ES-I3 (cell line): ENCODE data around the gene LDB1.
A peak's percentile ranks its signal among the peaks of the same experiment; 100 is the strongest.

Experiments
- H3K36me3 ChIP-seq: 2 replicates; pipeline ENCODE4 v1.6.1; 2013; ENCODE audit warnings: mild to moderate bottlenecking, low read length, control low read depth, moderate library complexity; ENCODE audit not compliant: insufficient read depth
- H3K4me1 ChIP-seq: 2 replicates; pipeline ENCODE4 v1.6.1; 2013; ENCODE audit warnings: mild to moderate bottlenecking, control low read depth, low read length; ENCODE audit not compliant: insufficient read depth
- H3K9ac ChIP-seq: 2 replicates; pipeline ENCODE4 v1.6.1; 2013; ENCODE audit warnings: low read depth, mild to moderate bottlenecking, low read length, moderate library complexity
- H3K9me3 ChIP-seq: 2 replicates; pipeline ENCODE4 v1.6.1; 2013; ENCODE audit warnings: mild to moderate bottlenecking, low read length, moderate library complexity; ENCODE audit not compliant: control insufficient read depth, insufficient read depth

Gene LDB1

GRCh38 chr10:102120142-102120990 lies at the start of gene LDB1:
LDB1 (minus strand) TSS chr10:102120368; CDS start chr10:102120110, 258 bp downstream.
- peaks cover 50% of the 10 kb centered on the region for H3K4me1 ChIP-seq

GRCh38 chr10:102167861-102168260 lies 47.7 kb upstream of the LDB1 start:
- H3K4me1 ChIP-seq, result 0 out of 2 replicates have a peak, but pooled peaks cover 9% of the 10 kb centered on the region
- H3K9ac ChIP-seq, result no peak overlapping the region
- H3K9me3 ChIP-seq, result no peaks in the 10 kb centered on the region
- peaks cover 6% of the 10 kb centered on the region; the same call in 1 of the 2 replicates for H3K36me3 ChIP-seq

More at GRCh38 chr10:102120142-102120990, at the start of gene LDB1:
- Histone ChIP-seq H3K9ac (peak within 1 kb of the TSS; percentile 90), H3K36me3 (no peaks in the 10 kb centered on the region), H3K9me3 (no peaks in the 10 kb centered on the region)

- 0 out of 2 replicates have a peak, but pooled peaks cover 9% of the 10 kb centered on the region for H3K4me1 ChIP-seq
- no peak overlapping the region for H3K9ac ChIP-seq
- peaks cover 40% of the 10 kb centered on the region for H3K36me3 ChIP-seq
- H3K9me3 ChIP-seq, result no peaks in the 10 kb centered on the region
These were observed 43.3 kb upstream of the LDB1 start for GRCh38 chr10:102163342-102163989.

GRCh38 chr10:102159831-102160230 lies 39.7 kb upstream of the LDB1 start:
- Histone ChIP-seq H3K4me1 (0 out of 2 replicates have a peak, but pooled peaks cover 9% of the 10 kb centered on the region), H3K36me3 (peaks cover 56% of the 10 kb centered on the region), H3K9ac (no peak overlapping the region), H3K9me3 (no peaks in the 10 kb centered on the region)

- Histone ChIP-seq H3K4me1 (0 out of 2 replicates have a peak, but pooled peaks cover 9% of the 10 kb centered on the region), H3K9me3 (no peaks in the 10 kb centered on the region), H3K36me3 (peaks cover 56% of the 10 kb centered on the region), H3K9ac (no peak overlapping the region)
These were observed 39.0 kb upstream of the LDB1 start for GRCh38 chr10:102159051-102159597.

- Histone ChIP-seq H3K4me1 (peaks cover 3% of the 10 kb centered on the region; the same call in 1 of the 2 replicates), H3K9ac (no peak overlapping the region), H3K36me3 (peaks cover 43% of the 10 kb centered on the region), H3K9me3 (no peaks in the 10 kb centered on the region)
These were observed 37.1 kb upstream of the LDB1 start for GRCh38 chr10:102157224-102157623.

- Histone ChIP-seq H3K9ac (no peak overlapping the region), H3K9me3 (no peaks in the 10 kb centered on the region), H3K36me3 (peaks cover 31% of the 10 kb centered on the region), H3K4me1 (peaks cover 8% of the 10 kb centered on the region)
These were observed 34.4 kb upstream of the LDB1 start for GRCh38 chr10:102154466-102155116.

- Histone ChIP-seq H3K9me3 (no peaks in the 10 kb centered on the region), H3K9ac (peak overlapping the region; percentile 90), H3K4me1 (peaks cover 8% of the 10 kb centered on the region), H3K36me3 (peaks cover 33% of the 10 kb centered on the region)
These were observed 33.0 kb upstream of the LDB1 start for GRCh38 chr10:102153093-102153620.

GRCh38 chr10:102152545-102152890 lies 32.4 kb upstream of the LDB1 start:
- Histone ChIP-seq H3K36me3 (peaks cover 33% of the 10 kb centered on the region), H3K4me1 (peaks cover 8% of the 10 kb centered on the region), H3K9me3 (no peaks in the 10 kb centered on the region)

GRCh38 chr10:102151774-102152544 lies 31.8 kb upstream of the LDB1 start, which contains the start of gene NOLC1:
NOLC1 (plus strand) TSS chr10:102152389; CDS start chr10:102152411, 22 bp downstream.
- peak within 1 kb of the TSS; percentile 90 for H3K9ac ChIP-seq
- H3K4me1 ChIP-seq, result peaks cover 8% of the 10 kb centered on the region
- H3K36me3 ChIP-seq, result peaks cover 33% of the 10 kb centered on the region
- no peaks in the 10 kb centered on the region for H3K9me3 ChIP-seq

More at GRCh38 chr10:102152545-102152890, 32.4 kb upstream of the LDB1 start:
- peak overlapping the region; percentile 90 for H3K9ac ChIP-seq

GRCh38 chr10:102150970-102151773 lies 31.0 kb upstream of the LDB1 start:
- peaks cover 8% of the 10 kb centered on the region for H3K4me1 ChIP-seq
- H3K9me3 ChIP-seq, result no peaks in the 10 kb centered on the region
- peaks cover 31% of the 10 kb centered on the region for H3K36me3 ChIP-seq
- peak overlapping the region; percentile 43 for H3K9ac ChIP-seq

- peaks cover 49% of the 10 kb centered on the region for H3K36me3 ChIP-seq
- H3K9me3 ChIP-seq, result no peaks in the 10 kb centered on the region
- no peak overlapping the region for H3K9ac ChIP-seq
- peaks cover 6% of the 10 kb centered on the region for H3K4me1 ChIP-seq
These were observed 28.1 kb upstream of the LDB1 start for GRCh38 chr10:102148275-102148674.

GRCh38 chr10:102147561-102147960 lies 27.4 kb upstream of the LDB1 start:
- H3K4me1 ChIP-seq, result peaks cover 5% of the 10 kb centered on the region; the same call in 1 of the 2 replicates
- H3K9me3 ChIP-seq, result no peaks in the 10 kb centered on the region
- H3K9ac ChIP-seq, result no peak overlapping the region
- H3K36me3 ChIP-seq, result peaks cover 50% of the 10 kb centered on the region
